Activated naive CD8-positive, alpha-beta T cell treated with anti-CD3 and anti-CD28 coated beads, Interleukin-2, amount 10 ng/mL, durations not matched to agents 7 days and 5 days (primary cell): Measurements from ENCODE around the gene ACTR1A. TPM values are rescaled to one million over a fixed set of nuclear protein-coding genes. Genes with fewer than 3 reads are reported as not detected.
"Not testable (repeated sequence)": the region's sequence is repeated elsewhere in the genome, so short reads cannot be mapped to it uniquely, and the experiment has no call there.

Experiments used
- ATAC-seq: fragments of 150-1000 bp; cut with Tn5 transposase; one replicate; pipeline ENCODE4 v1.10.0; 2021; ENCODE audit warnings: low read depth, moderate library complexity
- POLR2A ChIA-PET: fragments of 350-600 bp; sonication (Branson Sonifier 250); formaldehyde crosslinking; loops from one replicate; lab custom pipeline; 2021; ENCODE audit warnings: antibody characterized with exemption; lab: Charles Lee
- DNase-seq: peaks from one replicate; pipeline ENCODE4 v3.0.0; 2021
- H3K27ac Mint-ChIP-seq: one replicate; pipeline ENCODE4 v1.8.0; 2022; ENCODE audit warnings: mild to moderate bottlenecking, mixed read lengths
- H3K27me3 Mint-ChIP-seq: one replicate; pipeline ENCODE4 v1.8.0; 2022; ENCODE audit warnings: mild to moderate bottlenecking, moderate library complexity, mixed read lengths
- H3K36me3 Mint-ChIP-seq: one replicate; pipeline ENCODE4 v1.8.0; 2021; ENCODE audit warnings: mild to moderate bottlenecking, mixed read lengths
- H3K4me1 Mint-ChIP-seq: one replicate; pipeline ENCODE4 v1.8.0; 2021; ENCODE audit warnings: mixed read lengths
- H3K4me3 Mint-ChIP-seq: one replicate; pipeline ENCODE4 v1.8.0; 2022; ENCODE audit warnings: mild to moderate bottlenecking, moderate library complexity, mixed read lengths
- H3K9me3 Mint-ChIP-seq: one replicate; pipeline ENCODE4 v1.8.0; 2021; ENCODE audit warnings: mixed read lengths
- total RNA-seq, 2 experiments: library from RNA; stranded (reverse); gene quantifications; one replicate each; pipeline ENCODE4 v1.2.3, GENCODE V29; 2021

ACTR1A gene
- total RNA-seq, 2 experiments from 2014 or later, result 64.8 to 67.6 TPM

DNA sequence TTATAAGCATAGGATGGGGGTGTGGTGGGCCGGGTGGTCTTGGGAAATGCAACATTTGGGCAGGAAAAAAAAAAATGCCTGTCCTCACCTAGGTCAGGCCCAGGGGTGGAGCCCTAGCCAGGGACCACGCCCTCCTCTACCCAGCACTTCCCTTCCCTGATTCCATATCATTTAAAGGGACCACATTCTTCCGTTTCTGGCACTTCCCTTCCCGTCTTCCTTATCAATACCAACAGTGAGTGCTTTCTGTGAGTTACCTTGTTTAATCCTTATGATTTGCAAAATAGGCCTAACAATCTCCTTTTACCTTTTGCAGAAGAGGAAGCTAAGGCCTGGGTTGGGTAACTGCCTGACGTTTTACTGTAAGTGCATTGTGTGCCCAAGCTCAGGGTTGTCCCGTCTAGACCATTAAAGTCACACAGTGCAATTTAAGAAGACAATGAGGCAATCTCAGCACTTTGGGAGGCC lies 34.5 kb downstream of the ACTR1A start:
- Mint-ChIP-seq H3K27ac (no peak overlapping the region), H3K27me3 (no peaks in the 10 kb centered on the region), H3K9me3 (no peaks in the 10 kb centered on the region), H3K4me1 (peaks cover 10% of the 10 kb centered on the region), H3K36me3 (peaks cover 5% of the 10 kb centered on the region), H3K4me3 (no peak overlapping the region)
- no peak for DNase-seq
- POLR2A ChIA-PET, result no interaction called here
- ATAC-seq, result no peak

DNA sequence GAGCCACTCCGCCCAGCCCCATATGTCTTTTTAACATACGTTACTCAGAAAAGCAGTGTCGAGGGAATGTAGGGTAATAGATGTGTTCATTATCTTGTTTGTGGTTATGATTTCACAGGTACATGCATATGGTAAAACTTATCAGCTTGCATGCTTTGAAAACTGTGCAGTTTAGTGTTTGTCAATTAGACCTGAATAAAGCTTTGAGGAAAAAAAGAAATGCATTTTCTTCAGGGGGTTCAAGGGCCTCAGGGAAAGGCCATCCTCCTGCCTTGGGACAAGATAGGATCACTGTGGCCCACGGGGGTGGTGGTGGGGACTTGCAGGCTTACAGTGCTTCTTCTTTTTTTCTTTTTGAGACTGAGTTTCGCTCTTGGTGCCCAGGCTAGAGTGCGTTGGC lies 35.2 kb downstream of the ACTR1A start:
- Mint-ChIP-seq H3K27me3 (no peaks in the 10 kb centered on the region), H3K4me1 (peaks cover 13% of the 10 kb centered on the region), H3K4me3 (no peak overlapping the region), H3K27ac (no peak overlapping the region), H3K36me3 (peaks cover 2% of the 10 kb centered on the region), H3K9me3 (no peaks in the 10 kb centered on the region)
- ATAC-seq, result no peak
- DNase-seq, result no peak
- POLR2A ChIA-PET, result no interaction called here

DNA sequence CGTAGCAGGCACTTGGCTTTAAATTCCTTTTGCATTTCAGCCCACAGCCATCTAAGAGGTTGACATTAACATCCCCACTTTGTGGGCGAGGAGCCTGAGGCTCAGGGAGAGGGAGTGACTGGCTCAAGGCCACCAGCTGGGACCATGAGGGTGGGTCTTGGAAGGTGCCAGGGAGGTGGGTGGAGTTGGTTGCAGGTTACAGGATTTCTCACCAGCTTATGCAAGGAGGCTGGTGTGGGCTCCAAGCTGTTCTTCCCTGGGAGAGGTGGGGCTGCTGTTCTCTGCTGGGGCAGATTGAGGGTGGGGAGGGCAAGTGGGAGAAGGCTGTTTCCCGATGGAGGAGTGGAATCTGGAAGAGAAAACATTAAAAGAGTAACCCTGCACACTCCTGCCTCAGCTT lies 37.0 kb downstream of the ACTR1A start:
- ATAC-seq, result no peak
- no peak overlapping the region for H3K4me3 Mint-ChIP-seq
- no peaks in the 10 kb centered on the region for H3K9me3 Mint-ChIP-seq
- POLR2A ChIA-PET, result interaction anchor here (0.7 kb wide), 1 partner anchor 15 kb away, joined by 3 read pairs; no protein-coding TSS in a partner anchor
- H3K36me3 Mint-ChIP-seq, result peaks cover 2% of the 10 kb centered on the region
- no peak for DNase-seq
- H3K27me3 Mint-ChIP-seq, result no peaks in the 10 kb centered on the region
- peaks cover 29% of the 10 kb centered on the region for H3K4me1 Mint-ChIP-seq
- H3K27ac Mint-ChIP-seq, result no peak overlapping the region

DNA sequence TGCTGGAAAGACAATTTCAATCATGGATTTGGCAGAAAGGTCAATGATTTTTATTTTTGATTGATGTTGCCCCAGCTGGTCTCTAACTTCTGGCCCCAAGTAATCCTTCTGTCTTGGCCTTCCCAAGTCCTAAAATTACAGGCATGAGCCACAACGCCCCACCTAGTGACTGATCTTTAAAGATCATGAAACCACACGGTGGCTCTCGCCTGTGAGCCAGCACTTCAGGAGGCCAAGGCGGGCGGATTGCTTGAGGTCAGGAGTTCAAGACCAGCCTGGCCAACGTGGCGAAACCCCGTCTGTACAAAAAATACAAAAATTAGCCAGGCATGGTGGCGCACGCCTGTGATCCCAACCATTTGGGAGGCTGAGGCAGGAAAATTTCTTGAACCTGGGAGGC lies 38.5 kb downstream of the ACTR1A start:
- H3K27me3 Mint-ChIP-seq, result no peaks in the 10 kb centered on the region
- DNase-seq (no peak), ATAC-seq (no peak)
- POLR2A ChIA-PET, result interaction anchor here (1.2 kb wide), 1 partner anchor 70 kb away, joined by 3 read pairs; no protein-coding TSS in a partner anchor
- no peaks in the 10 kb centered on the region for H3K9me3 Mint-ChIP-seq
- no peaks in the 10 kb centered on the region for H3K36me3 Mint-ChIP-seq
- no peak overlapping the region for H3K27ac Mint-ChIP-seq
- peaks cover 26% of the 10 kb centered on the region for H3K4me1 Mint-ChIP-seq
- H3K4me3 Mint-ChIP-seq, result no peak overlapping the region

DNA sequence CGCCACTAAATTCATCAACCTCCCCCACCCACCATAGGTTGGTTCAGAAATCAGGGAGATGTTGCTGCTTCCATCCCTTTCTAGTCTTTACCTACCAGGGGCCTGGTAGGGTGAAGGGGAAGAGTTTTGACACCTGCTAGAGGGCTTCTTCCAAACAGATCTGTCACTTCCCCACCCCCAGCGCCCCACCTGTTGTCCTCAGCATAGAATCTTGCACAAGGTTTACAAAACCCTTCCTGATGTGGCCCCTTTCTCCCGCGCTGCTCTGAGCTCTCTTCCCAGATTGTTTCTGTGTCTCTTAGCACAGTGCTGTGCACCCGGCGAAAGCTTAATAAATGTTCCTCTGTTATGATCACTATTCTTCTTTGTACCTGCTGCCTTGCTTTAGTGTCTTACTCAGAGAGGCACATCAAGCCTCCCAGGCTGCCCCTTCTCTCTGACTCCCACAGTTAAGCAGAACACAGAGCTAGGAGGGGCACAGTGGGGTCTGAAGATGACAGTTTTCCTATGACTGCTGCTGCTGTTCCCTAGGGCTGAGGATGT lies 39.9 kb downstream of the ACTR1A start:
- Mint-ChIP-seq H3K27me3 (no peaks in the 10 kb centered on the region), H3K4me3 (peak overlapping the region; percentile 96), H3K9me3 (no peaks in the 10 kb centered on the region), H3K27ac (no peak overlapping the region), H3K36me3 (peaks cover 2% of the 10 kb centered on the region), H3K4me1 (peaks cover 27% of the 10 kb centered on the region)
- POLR2A ChIA-PET, result interaction anchor here (0.8 to 3.7 kb wide), 7 partner anchors 9 to 78 kb away, joined by 3 to 62 read pairs (median 3); partner anchors contain the start of genes C10orf95 and NFKB2
- ATAC-seq (no peak), DNase-seq (no peak)

DNA sequence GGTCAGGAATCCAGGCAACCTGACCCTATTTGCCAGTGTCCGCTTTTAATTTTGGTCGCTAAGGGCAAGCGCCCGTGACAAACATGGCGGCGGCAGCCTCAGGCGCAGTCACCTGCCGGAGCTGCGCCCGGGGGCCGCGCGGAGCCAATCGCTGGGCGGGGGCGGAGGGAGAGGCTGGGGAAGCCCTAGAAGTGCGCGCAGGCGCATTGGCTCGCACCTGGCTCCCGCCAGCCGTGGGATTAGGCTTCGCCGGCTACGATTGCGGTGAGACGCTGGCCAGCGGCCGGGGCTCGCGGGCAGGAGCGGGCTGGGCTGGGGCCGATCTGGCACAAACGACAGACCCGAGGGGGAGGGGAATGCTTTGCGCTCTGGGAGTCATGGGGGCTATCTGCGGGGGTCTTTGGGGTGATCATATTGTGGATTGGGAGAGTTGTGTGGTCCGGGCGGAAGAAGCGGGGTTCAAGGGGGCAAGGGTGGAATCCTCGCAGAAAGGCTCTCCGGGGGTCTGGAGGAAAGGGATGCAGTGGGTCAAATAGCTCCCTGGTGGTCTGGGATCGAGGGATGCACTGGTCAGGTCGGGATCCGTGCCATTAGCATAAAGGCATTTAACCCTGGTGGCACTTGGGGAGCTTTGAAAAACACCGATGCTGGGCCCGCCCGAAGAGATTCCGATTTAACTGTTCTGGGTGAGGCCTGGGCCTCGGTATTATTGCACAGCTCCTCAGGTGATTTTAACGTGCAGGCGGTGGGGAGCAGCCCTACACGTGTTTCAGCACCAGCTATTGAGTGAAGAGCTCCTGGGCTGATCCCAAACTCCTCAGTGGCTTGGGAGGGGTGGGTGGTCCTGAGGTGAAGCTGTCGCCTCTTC lies 41.1 kb downstream of the ACTR1A start:
- POLR2A ChIA-PET, result interaction anchor here (0.6 to 3.7 kb wide), 14 partner anchors 10 to 309 kb away, joined by 3 to 62 read pairs (median 3); partner anchors contain the start of genes C10orf95, CUEDC2, FBXL15 and NFKB2
- ATAC-seq (peak; percentile 98), DNase-seq (peak; percentile 94)
- H3K36me3 Mint-ChIP-seq, result peaks cover 6% of the 10 kb centered on the region
- H3K27me3 Mint-ChIP-seq, result no peaks in the 10 kb centered on the region
- H3K9me3 Mint-ChIP-seq, result no peaks in the 10 kb centered on the region
- peak overlapping the region; percentile 96 for H3K4me3 Mint-ChIP-seq
- peak overlapping the region; percentile 84 for H3K27ac Mint-ChIP-seq
- H3K4me1 Mint-ChIP-seq, result peaks cover 25% of the 10 kb centered on the region

DNA sequence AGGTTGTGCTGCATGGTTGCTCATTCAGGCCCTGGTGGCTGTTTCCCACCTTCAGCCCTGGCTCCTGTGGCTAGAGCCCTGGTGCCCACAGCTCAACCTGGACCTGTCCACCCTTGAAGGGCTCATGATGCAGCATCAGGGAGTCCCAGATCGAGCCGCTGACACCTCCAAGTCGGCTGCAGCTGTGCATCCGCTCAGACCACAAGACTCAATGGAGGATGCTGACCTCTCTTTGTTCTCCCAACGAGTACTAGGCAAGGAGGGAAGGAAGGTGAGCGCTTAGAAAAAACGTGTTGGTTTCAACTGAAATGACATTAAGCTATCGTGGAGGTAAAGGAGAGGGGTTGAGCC lies 41.7 kb downstream of the ACTR1A start:
- peaks cover 25% of the 10 kb centered on the region for H3K4me1 Mint-ChIP-seq
- DNase-seq (no peak), ATAC-seq (peak; percentile 28)
- peak overlapping the region; percentile 84 for H3K27ac Mint-ChIP-seq
- H3K36me3 Mint-ChIP-seq, result peaks cover 10% of the 10 kb centered on the region
- H3K27me3 Mint-ChIP-seq, result no peaks in the 10 kb centered on the region
- H3K4me3 Mint-ChIP-seq, result peak overlapping the region; percentile 96
- H3K9me3 Mint-ChIP-seq, result no peaks in the 10 kb centered on the region
- POLR2A ChIA-PET, result interaction anchor here (0.6 to 3.7 kb wide), 10 partner anchors 9 to 309 kb away, joined by 3 to 62 read pairs (median 4); partner anchors contain the start of genes C10orf95, FBXL15, NFKB2 and NOLC1

DNA sequence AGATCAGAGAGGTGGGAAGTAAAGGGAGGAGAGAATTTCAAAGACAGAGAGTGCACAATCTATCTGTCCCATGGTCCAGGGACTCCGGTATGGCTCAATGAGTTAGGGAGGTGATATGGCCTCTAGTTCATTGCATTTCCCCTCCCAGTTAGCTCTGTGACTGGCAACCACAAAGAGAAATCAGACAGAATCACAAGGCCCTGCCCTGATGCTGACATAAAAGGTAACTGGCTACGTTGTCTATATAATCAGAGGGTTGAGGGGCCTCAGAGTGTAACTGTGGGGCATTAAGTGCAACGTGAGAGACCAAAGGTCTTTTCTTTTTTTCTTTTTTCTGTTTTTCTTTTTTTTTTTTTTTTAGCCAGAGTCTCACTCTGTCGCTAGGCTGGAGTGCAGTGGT lies 43.9 kb downstream of the ACTR1A start:
- DNase-seq (no peak), ATAC-seq (no peak)
- Mint-ChIP-seq H3K4me3 (no peak overlapping the region), H3K27ac (no peak overlapping the region), H3K36me3 (peaks cover 13% of the 10 kb centered on the region), H3K4me1 (peaks cover 32% of the 10 kb centered on the region), H3K9me3 (no peaks in the 10 kb centered on the region), H3K27me3 (no peaks in the 10 kb centered on the region)
- POLR2A ChIA-PET, result interaction anchor here (0.6 to 1.5 kb wide), 2 partner anchors 8 to 208 kb away, joined by 3 to 7 read pairs; no protein-coding TSS in a partner anchor

DNA sequence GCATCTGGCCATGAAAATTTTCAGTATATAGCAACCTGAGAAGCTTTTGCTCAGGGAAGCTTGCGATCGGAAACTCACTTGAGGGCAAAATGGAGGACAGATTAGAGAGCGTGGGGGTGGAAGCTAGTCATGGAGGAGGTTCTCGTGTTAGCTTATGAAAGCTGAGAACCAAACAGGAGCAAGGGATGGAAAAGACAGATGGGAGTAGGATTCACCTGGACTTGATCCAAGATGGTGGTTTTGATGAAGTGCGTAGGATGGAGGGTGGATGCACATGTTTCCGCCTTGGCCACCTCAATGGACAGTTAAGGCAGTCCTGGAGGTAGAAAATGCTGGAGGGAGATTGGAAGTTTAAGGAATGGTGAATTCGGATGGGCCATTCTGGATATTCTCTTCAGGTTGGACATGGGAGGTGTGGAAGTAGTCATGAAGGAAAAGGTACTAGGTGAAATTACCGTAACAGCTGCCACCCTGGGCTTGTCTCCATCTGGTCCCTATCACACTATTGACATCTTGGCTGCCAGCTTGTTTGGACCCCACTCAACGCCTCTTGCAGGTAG lies 44.8 kb downstream of the ACTR1A start:
- no peaks in the 10 kb centered on the region for H3K27me3 Mint-ChIP-seq
- H3K9me3 Mint-ChIP-seq, result no peaks in the 10 kb centered on the region
- no peak for DNase-seq
- H3K36me3 Mint-ChIP-seq, result peaks cover 17% of the 10 kb centered on the region
- peak overlapping the region; percentile 46 for H3K27ac Mint-ChIP-seq
- peaks cover 34% of the 10 kb centered on the region for H3K4me1 Mint-ChIP-seq
- ATAC-seq, result no peak
- POLR2A ChIA-PET, result interaction anchor here (0.6 kb wide), 1 partner anchor 293 kb away, joined by 4 read pairs; no protein-coding TSS in a partner anchor
- H3K4me3 Mint-ChIP-seq, result no peak overlapping the region

DNA sequence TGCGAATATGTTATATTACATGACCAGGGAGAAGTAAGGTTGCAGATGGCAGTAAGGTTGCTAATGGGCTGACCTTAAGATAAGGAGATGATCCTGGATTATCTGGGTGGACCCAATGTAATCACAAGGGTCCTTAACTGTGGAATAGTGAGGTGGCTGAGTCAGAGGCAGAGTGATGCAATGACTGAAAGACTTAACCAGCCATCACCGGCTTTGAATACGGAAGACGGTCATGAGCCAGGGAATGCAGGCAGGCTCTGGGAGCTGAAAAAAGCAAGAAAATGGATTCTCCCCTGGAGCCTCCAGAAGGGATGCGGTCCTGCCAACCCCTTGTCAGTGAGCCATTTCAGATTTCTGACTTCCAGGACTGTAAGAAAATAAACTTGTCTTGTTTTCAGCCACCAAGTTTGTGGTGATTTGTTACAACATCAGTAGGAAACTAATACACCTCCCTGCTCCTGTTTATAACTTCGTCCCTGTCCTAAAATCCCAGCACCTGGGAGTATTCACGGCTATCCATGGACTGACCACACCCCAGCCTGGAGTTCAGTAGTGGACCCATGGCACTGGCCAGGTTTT lies 46.5 kb downstream of the ACTR1A start:
- no peak overlapping the region for H3K4me3 Mint-ChIP-seq
- no peak for DNase-seq
- no peak overlapping the region for H3K27ac Mint-ChIP-seq
- no peak for ATAC-seq
- peaks cover 21% of the 10 kb centered on the region for H3K36me3 Mint-ChIP-seq
- peaks cover 31% of the 10 kb centered on the region for H3K4me1 Mint-ChIP-seq
- POLR2A ChIA-PET, result interaction anchor here (0.6 kb wide), 1 partner anchor 208 kb away, joined by 3 read pairs; no protein-coding TSS in a partner anchor
- no peaks in the 10 kb centered on the region for H3K9me3 Mint-ChIP-seq
- H3K27me3 Mint-ChIP-seq, result no peaks in the 10 kb centered on the region

DNA sequence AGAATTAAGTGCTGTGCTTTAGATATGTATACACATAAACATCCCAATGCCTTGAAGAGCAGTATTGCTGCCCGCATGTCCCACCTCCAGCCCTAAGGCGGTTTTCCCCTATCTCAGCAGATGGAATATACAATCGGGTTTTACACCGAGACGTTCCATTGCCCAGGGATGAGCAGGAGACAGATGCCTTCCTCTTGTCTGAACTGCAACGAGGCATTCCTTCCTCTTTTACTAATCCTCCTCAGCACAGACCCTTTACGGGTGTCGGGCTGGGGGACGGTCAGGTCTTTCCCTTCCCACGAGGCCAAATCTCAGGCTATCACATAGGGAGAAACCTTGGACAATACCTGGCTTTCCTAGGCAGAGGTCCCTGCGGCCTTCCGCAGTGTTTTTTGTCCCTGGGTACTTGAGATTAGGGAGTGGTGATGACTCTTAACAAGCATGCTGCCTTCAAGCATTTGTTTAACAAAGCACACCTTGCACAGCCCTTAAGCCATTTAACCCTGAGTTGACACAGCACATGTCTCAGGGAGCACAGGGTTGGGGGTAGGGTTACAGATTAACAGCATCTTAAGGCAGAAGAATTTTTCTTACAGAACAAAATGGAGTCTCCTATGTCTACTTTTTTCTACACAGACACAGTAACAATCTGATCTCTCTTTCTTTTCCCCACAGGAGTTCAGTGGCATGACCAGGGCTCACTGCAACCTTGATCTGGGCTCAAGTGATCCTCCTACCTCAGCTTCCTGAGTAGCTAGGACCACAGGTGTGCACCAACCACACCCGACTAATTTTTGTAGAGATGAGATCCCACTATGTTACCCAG lies 47.6 kb downstream of the ACTR1A start:
- H3K27ac Mint-ChIP-seq, DNase-seq, POLR2A ChIA-PET, ATAC-seq, H3K9me3 Mint-ChIP-seq, H3K4me3 Mint-ChIP-seq, H3K27me3 Mint-ChIP-seq: not testable (repeated sequence)
- peaks cover 21% of the 10 kb centered on the region for H3K36me3 Mint-ChIP-seq
- H3K4me1 Mint-ChIP-seq, result peaks cover 26% of the 10 kb centered on the region

DNA sequence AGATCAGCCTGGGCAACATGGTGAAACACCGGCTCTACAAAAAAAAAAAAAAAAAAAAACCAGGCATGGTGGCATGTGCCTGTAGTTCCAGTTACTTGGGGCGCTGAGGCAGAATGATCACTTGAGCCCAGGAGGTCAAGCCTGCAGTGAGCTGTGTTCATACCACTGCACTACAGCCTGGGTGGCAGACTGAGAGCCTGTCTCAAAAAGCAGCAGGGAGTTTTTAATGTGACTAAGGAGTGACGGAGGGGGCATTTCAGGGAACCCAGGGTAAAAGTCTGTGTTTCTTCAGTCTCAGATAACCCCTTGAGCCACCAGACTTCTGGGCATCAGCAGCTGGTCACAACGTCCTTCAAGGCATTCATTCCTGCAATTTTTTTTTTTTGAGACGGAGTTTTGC lies 49.0 kb downstream of the ACTR1A start:
- H3K27me3 Mint-ChIP-seq, result no peaks in the 10 kb centered on the region
- H3K9me3 Mint-ChIP-seq, result no peaks in the 10 kb centered on the region
- H3K36me3 Mint-ChIP-seq, result peaks cover 22% of the 10 kb centered on the region
- no peak overlapping the region for H3K27ac Mint-ChIP-seq
- H3K4me3 Mint-ChIP-seq, result no peak overlapping the region
- POLR2A ChIA-PET, result interaction anchor here (0.7 to 6.6 kb wide), 9 partner anchors 8 to 335 kb away, joined by 3 to 163 read pairs (median 5); partner anchors contain the start of genes CUEDC2 and FBXL15
- DNase-seq (no peak), ATAC-seq (no peak)
- H3K4me1 Mint-ChIP-seq, result peaks cover 34% of the 10 kb centered on the region
